Measurements from ENCODE around the gene FBXL20.

Gene FBXL20

GRCh38 chr17:39429600-39429999 lies 28.2 kb upstream of the FBXL20 start:
- CTCF ChIA-PET = no interaction called here
- no peak for TF ChIP-seq CTCF (IDR thresholded peaks at IDR 0.05; ENCODE audit: control extremely low read depth, extremely low read depth, low read depth, missing control alignments)
- DNase-seq (ENCODE audit: extremely low spot score) = no peak
- POLR2A ChIA-PET = no interaction called here

GRCh38 chr17:39416141-39416540 lies 14.7 kb upstream of the FBXL20 start:
- ChIA-PET CTCF (interaction anchor here (1.2 kb wide), 1 partner anchor 11 kb away, joined by 5 read pairs; no protein-coding TSS in a partner anchor), POLR2A (no interaction called here)
- TF ChIP-seq CTCF (IDR thresholded peaks at IDR 0.05; ENCODE audit: control extremely low read depth, extremely low read depth, low read depth, missing control alignments) = no peak
- DNase-seq (ENCODE audit: extremely low spot score) = no peak

- ChIA-PET CTCF (interaction anchor here (1.5 kb wide), 1 partner anchor 13 kb away, joined by 3 read pairs; no protein-coding TSS in a partner anchor), POLR2A (interaction anchor here (0.6 kb wide), 1 partner anchor 10 kb away, joined by 4 read pairs; no protein-coding TSS in a partner anchor)
- no peak for DNase-seq (ENCODE audit: extremely low spot score)
- no peak for TF ChIP-seq CTCF (IDR thresholded peaks at IDR 0.05; ENCODE audit: control extremely low read depth, extremely low read depth, low read depth, missing control alignments)
Measured at GRCh38 chr17:39410279-39410678, 8.9 kb upstream of the FBXL20 start.

GRCh38 chr17:39408360-39408759 lies 6.9 kb upstream of the FBXL20 start:
- ChIA-PET CTCF (no interaction called here), POLR2A (no interaction called here)
- no peak for TF ChIP-seq CTCF (IDR thresholded peaks at IDR 0.05; ENCODE audit: control extremely low read depth, extremely low read depth, low read depth, missing control alignments)
- DNase-seq (ENCODE audit: extremely low spot score) = no peak

- CTCF ChIA-PET = interaction anchor here (1.8 kb wide), 1 partner anchor 15 kb away, joined by 3 read pairs; no protein-coding TSS in a partner anchor
Measured at GRCh38 chr17:39406951-39407350, 5.5 kb upstream of the FBXL20 start.

GRCh38 chr17:39405436-39405835 lies 4.0 kb upstream of the FBXL20 start:
- POLR2A ChIA-PET = no interaction called here
- TF ChIP-seq CTCF (IDR thresholded peaks at IDR 0.05; ENCODE audit: control extremely low read depth, extremely low read depth, low read depth, missing control alignments) = no peak
- CTCF ChIA-PET = interaction anchor here (1.2 to 2.0 kb wide), 3 partner anchors 11 to 161 kb away, joined by 3 to 5 read pairs (median 4); no protein-coding TSS in a partner anchor
- no peak for DNase-seq (ENCODE audit: extremely low spot score)

More at GRCh38 chr17:39406951-39407350, 5.5 kb upstream of the FBXL20 start:
- TF ChIP-seq CTCF (IDR thresholded peaks at IDR 0.05; ENCODE audit: control extremely low read depth, extremely low read depth, low read depth, missing control alignments) = no peak
- DNase-seq (ENCODE audit: extremely low spot score) = no peak
- POLR2A ChIA-PET = no interaction called here

Data from GM10248 (cell line).